Measurements from ENCODE around the gene KCNQ5. TPM values are rescaled to one million over a fixed set of nuclear protein-coding genes. Genes with fewer than 3 reads are reported as not detected.

KCNQ5 gene
- total RNA-seq, 6 experiments from 2014 or later = 16.3 to 35.5 (median 20.2) TPM

DNA sequence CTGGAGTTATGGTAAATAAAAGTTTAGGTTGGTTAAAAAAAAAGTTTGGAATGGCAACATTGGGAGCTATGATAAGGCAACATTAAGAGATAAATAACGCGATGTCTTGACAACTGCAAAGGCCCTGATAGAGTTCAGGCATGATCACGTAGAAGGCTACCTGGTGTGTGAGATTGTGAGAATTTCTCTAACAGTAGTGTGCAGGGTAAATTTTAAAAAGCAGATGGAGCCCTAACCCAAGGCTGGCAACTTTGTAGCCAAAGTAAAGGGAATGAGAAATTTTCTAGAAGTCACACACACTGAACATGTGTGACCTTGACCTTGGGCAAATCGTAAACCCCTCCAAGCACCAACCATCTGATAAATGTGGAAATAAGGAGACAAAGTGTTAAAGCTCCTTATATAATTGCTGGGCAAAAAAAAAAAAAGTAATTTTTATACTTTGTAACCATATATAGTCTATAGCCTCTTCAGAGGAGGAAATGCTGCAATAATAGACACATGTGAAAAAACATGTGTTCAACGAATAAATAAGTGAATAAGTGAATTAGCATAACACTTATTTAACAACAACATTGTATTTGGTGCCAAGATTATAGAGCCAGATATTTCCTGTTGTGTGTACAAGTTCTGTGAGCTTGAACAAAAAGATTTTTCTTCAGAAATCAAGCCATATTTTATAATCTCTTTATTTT lies 18.2 kb downstream of the KCNQ5 start:
- TF ChIP-seq, protein P1, sequence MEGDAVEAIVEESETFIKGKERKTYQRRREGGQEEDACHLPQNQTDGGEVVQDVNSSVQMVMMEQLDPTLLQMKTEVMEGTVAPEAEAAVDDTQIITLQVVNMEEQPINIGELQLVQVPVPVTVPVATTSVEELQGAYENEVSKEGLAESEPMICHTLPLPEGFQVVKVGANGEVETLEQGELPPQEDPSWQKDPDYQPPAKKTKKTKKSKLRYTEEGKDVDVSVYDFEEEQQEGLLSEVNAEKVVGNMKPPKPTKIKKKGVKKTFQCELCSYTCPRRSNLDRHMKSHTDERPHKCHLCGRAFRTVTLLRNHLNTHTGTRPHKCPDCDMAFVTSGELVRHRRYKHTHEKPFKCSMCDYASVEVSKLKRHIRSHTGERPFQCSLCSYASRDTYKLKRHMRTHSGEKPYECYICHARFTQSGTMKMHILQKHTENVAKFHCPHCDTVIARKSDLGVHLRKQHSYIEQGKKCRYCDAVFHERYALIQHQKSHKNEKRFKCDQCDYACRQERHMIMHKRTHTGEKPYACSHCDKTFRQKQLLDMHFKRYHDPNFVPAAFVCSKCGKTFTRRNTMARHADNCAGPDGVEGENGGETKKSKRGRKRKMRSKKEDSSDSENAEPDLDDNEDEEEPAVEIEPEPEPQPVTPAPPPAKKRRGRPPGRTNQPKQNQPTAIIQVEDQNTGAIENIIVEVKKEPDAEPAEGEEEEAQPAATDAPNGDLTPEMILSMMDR (IDR thresholded peaks at IDR 0.05) = no peak

GRCh38 chr6:72640615-72640930 lies 18.7 kb downstream of the KCNQ5 start:
- Mint-ChIP-seq H3K4me1 (ENCODE audit: low read depth) (peaks cover 76% of the 10 kb centered on the region), H3K36me3 (ENCODE audit: low read depth) (peaks cover 6% of the 10 kb centered on the region; the same call in 1 of the 2 replicates), H3K27ac (no peak overlapping the region), H3K27me3 (ENCODE audit: insufficient read depth) (no peaks in the 10 kb centered on the region), H3K4me3 (no peak overlapping the region), H3K9me3 (no peaks in the 10 kb centered on the region)
- DNase-seq = no peak
- TF ChIP-seq, protein P1 (IDR thresholded peaks at IDR 0.05) = no peak

More for the DNA sequence above, 18.2 kb downstream of the KCNQ5 start:
- Mint-ChIP-seq H3K4me1 (ENCODE audit: low read depth) (peaks cover 76% of the 10 kb centered on the region), H3K27me3 (ENCODE audit: insufficient read depth) (no peaks in the 10 kb centered on the region), H3K4me3 (no peak overlapping the region), H3K9me3 (no peaks in the 10 kb centered on the region), H3K27ac (no peak overlapping the region), H3K36me3 (ENCODE audit: low read depth) (peaks cover 6% of the 10 kb centered on the region; the same call in 1 of the 2 replicates)
- no peak for DNase-seq

GRCh38 chr6:72642435-72642834 lies 20.6 kb downstream of the KCNQ5 start:
- Mint-ChIP-seq H3K36me3 (ENCODE audit: low read depth) (peaks cover 10% of the 10 kb centered on the region), H3K27ac (no peak overlapping the region), H3K9me3 (peaks cover 5% of the 10 kb centered on the region; the same call in 1 of the 2 replicates), H3K27me3 (ENCODE audit: insufficient read depth) (no peaks in the 10 kb centered on the region), H3K4me1 (ENCODE audit: low read depth) (peaks cover 83% of the 10 kb centered on the region), H3K4me3 (no peak overlapping the region)
- TF ChIP-seq, protein P1 (IDR thresholded peaks at IDR 0.05) = no peak
- no peak for DNase-seq

- H3K27ac Mint-ChIP-seq = no peak overlapping the region; the same call in 1 of the 2 replicates
- no peak overlapping the region for H3K4me3 Mint-ChIP-seq
- H3K9me3 Mint-ChIP-seq = peaks cover 5% of the 10 kb centered on the region; the same call in 1 of the 2 replicates
- H3K27me3 Mint-ChIP-seq (ENCODE audit: insufficient read depth) = no peaks in the 10 kb centered on the region
- peaks cover 14% of the 10 kb centered on the region for H3K36me3 Mint-ChIP-seq (ENCODE audit: low read depth)
- no peak for DNase-seq
- peaks cover 89% of the 10 kb centered on the region for H3K4me1 Mint-ChIP-seq (ENCODE audit: low read depth)
- TF ChIP-seq, protein P1 (IDR thresholded peaks at IDR 0.05) = peak; percentile 33; the same call in 1 of the 2 replicates
Observed at GRCh38 chr6:72643214-72643613, 21.4 kb downstream of the KCNQ5 start.

DNA sequence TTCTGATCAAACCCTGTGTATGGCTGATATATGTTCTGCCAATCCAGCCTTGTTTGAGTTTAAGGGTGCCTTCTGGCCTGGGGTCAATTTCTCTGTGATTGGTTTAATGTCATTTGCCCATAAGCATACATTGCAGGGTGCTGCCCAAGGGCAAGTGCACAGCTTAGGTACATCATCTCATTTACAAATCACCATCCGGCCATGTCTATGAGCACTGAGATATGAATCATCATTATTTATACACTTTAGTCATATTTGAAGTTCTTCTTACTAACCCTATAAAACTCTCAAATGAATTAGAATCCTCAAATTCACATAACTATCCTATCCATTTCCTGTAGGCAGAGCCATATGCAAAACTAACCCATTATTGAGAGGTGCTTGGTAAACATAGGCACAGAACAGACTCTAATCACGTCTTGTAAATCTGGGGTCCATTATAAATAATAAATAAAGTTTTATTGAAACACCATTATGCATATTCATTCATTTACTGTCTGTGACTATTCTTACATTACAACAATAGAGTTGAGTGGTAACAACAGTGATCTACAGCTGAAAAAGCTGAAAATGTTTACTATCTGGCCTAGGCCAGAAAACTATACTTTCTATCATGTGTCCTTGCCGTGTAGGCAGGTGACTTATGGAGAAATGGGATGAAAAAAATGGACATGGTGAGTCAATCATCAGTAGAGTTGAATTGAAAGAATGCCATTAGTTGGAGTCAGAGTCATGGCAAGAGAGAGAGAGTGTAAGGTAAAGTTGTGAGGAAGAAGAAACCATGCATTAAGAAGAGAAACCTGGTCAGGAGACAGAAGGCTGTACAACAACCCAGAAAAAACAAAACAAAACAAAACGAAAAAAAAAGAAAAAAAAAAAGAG lies 25.0 kb downstream of the KCNQ5 start:
- H3K27me3 Mint-ChIP-seq (ENCODE audit: insufficient read depth) = no peaks in the 10 kb centered on the region
- no peak for DNase-seq
- TF ChIP-seq, protein P1 (IDR thresholded peaks at IDR 0.05) = no peak
- H3K4me1 Mint-ChIP-seq (ENCODE audit: low read depth) = peaks cover 97% of the 10 kb centered on the region
- H3K9me3 Mint-ChIP-seq = peaks cover 5% of the 10 kb centered on the region; the same call in 1 of the 2 replicates
- H3K4me3 Mint-ChIP-seq = no peak overlapping the region; the same call in 1 of the 2 replicates
- H3K36me3 Mint-ChIP-seq (ENCODE audit: low read depth) = peaks cover 17% of the 10 kb centered on the region
- H3K27ac Mint-ChIP-seq = peak overlapping the region; percentile 22; the same call in 1 of the 2 replicates

All from HFFc6 (cell line).